Neural progenitor cell (in vitro differentiated cells): Measurements from ENCODE around the gene TMEM35B.

Source experiments
- CTCF ChIP-seq: fragments of 200-600 bp; sonication (generic); IDR thresholded peaks from 2 replicates; pipeline ENCODE4 v1.5.1; 2017; ENCODE audit warnings: antibody characterized with exemption, mild to moderate bottlenecking
- EZH2 ChIP-seq: fragments of 200-600 bp; sonication (generic); IDR thresholded peaks from 2 replicates; pipeline ENCODE4 v1.6.1; 2017; ENCODE audit warnings: antibody characterized with exemption, mild to moderate bottlenecking, moderate library complexity

GRCh38 chr1:35030756-35031446 is 45.8 kb upstream of the TMEM35B start:
- TF ChIP-seq CTCF (no peak), EZH2 (no peak)
